K562 (cell line): Measurements from ENCODE around the gene PUM2. TPM values are rescaled to one million over a fixed set of nuclear protein-coding genes. Genes with fewer than 3 reads are reported as not detected.

Experiments used
- BRF1 ChIP-seq: IDR thresholded peaks from 3 replicates; pipeline ENCODE4 v1.6.1; 2011; ENCODE audit warnings: borderline replicate concordance, mild to moderate bottlenecking; ENCODE audit not compliant: insufficient read length; ENCODE audit errors: extremely low read depth
- CHD4 ChIP-seq: fragments of 200-600 bp; sonication (generic); IDR thresholded peaks from 3 replicates; pipeline ENCODE4 v1.6.1; 2012; ENCODE audit warnings: low read depth, mild to moderate bottlenecking, mixed read lengths, low read length, inconsistent platforms; ENCODE audit not compliant: insufficient read depth, insufficient replicate concordance, poor library complexity, severe bottlenecking
- FOXP4 ChIP-seq: sonication (generic); formaldehyde crosslinking; IDR thresholded peaks from 2 replicates; pipeline ENCODE4 v1.8.0; 2022; ENCODE audit warnings: mild to moderate bottlenecking, missing genetic modification reagents, borderline replicate concordance
- RBM14 ChIP-seq: fragments of 200-400 bp; formaldehyde crosslinking; IDR thresholded peaks from 2 replicates; pipeline ENCODE4 v1.6.1; 2018; ENCODE audit warnings: low read depth, mild to moderate bottlenecking, low read length, moderate library complexity, borderline replicate concordance; ENCODE audit not compliant: insufficient read depth
- TAF15 ChIP-seq: fragments of 200-400 bp; formaldehyde crosslinking; IDR thresholded peaks from 2 replicates; pipeline ENCODE4 v1.6.1; 2017; ENCODE audit warnings: mild to moderate bottlenecking, low read depth, low read length, moderate library complexity
- TCF7 ChIP-seq: sonication (generic); IDR thresholded peaks from 2 replicates; pipeline ENCODE4 v1.6.1; 2016; ENCODE audit warnings: antibody characterized with exemption, borderline replicate concordance
- TCF7L2 ChIP-seq: fragments of 150-350 bp; IDR thresholded peaks from 2 replicates; pipeline ENCODE4 v1.6.1; 2016; ENCODE audit warnings: low read depth, mild to moderate bottlenecking, low read length, moderate library complexity
- THAP12 ChIP-seq: fragments of 250-450 bp; sonication (Bioruptor Pico); IDR thresholded peaks from 2 replicates; pipeline ENCODE4 v1.9.0; 2021; ENCODE audit warnings: mild to moderate bottlenecking, inconsistent platforms
- ZNF780A ChIP-seq: fragments of 250-450 bp; sonication (Bioruptor Pico); IDR thresholded peaks from 2 replicates; pipeline ENCODE4 v1.5.0; 2021; ENCODE audit warnings: mild to moderate bottlenecking
- polyA plus RNA-seq, 8 experiments: library from polyadenylated mRNA; depleted of rRNA in 4 of 8; stranded (reverse) in 5 of 8; unstranded in 3 of 8; fragments of >200 nt; fragmentation: Nextera tagmentation in 2 of 8; fragmentation: Illumina TruSeq in 1 of 8; extraction: Ambion mirVana in 2 of 8; extraction: Trizol in 1 of 8; gene quantifications; 2 replicates each; pipeline versions ENCODE4 v1.2.1 to v1.2.3, GENCODE V29; 2011 to 2014; ENCODE audit warnings: inconsistent platforms in 1 of 8, missing spikeins in 1 of 8
- total RNA-seq, 7 experiments: library from RNA; depleted of rRNA in 6 of 7; stranded (reverse); fragments of >200 nt in 6 of 7; fragmentation: Illumina TruSeq in 2 of 7; extraction: Trizol in 2 of 7; gene quantifications; 2 replicates each; pipeline versions ENCODE4 v1.2.1 to v1.2.3, GENCODE V29; 2011 to 2021; ENCODE audit warnings: low replicate concordance in 1 of 7
- TF ChIP-seq, protein P1 (sequence below): fragments of 250-450 bp; sonication (Bioruptor Pico); IDR thresholded peaks from 2 replicates; pipeline ENCODE4 v1.4.0; 2020; ENCODE audit warnings: borderline replicate concordance
- TF ChIP-seq, protein P2 (sequence below), 2 experiments: fragments of 450-650 bp; formaldehyde crosslinking in 1 of 2; IDR thresholded peaks; 2 replicates each; pipeline versions ENCODE4 v1.4.0 to v1.6.1; 2014 to 2020; ENCODE audit warnings: mild to moderate bottlenecking in 2 of 2, borderline replicate concordance in 1 of 2, low read depth in 1 of 2

PUM2 gene
- total and polyA plus RNA-seq, 9 of the 15 experiments (the other 6 are each of a cell fraction or from before 2014, with no cell fraction given), result 13.4 to 61.9 (median 28.3) TPM

DNA sequence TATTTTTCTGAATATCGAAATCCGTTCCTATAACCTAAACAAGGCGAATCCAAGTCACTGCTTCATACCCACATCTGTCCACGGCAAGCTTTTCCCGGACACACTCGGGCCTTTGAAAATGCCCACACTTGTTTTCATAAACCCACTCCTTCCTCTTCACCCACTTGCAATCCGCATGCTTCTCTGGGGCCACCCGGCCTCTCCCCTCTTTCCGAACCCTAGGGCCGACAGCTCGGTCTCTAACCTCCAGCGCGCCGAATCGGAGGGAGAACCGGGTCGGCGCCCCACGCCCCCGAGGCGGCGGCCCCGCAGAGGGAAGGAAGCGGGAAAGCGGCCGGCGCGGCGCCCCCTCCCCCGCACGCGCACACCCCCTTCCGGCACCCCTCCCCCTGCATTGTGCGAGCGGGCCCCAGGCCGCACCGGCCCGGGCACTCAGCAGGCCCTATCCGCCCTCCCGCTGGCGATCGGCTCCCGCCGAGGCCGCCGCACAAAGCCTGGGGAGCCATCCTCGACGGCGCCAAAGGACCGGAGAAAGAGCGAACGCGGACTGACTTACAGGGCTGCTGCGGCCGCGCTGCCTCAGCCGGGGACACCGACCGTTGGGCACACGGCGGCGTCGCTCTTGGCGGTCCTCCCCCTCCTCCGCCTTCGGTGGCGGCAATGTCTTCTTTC lies 467 bp downstream of the PUM2 start (continued):
- TF ChIP-seq THAP12 (CRISPR knock-in tag) (no peak), TCF7L2 (no peak), FOXP4 (CRISPR knock-in tag) (peak; percentile 73), TCF7 (peak; percentile 61; the same call in 1 of the 2 replicates), BRF1 (no peak), RBM14 (no peak), CHD4 (no peak), TAF15 (no peak), ZNF780A (CRISPR knock-in tag) (no peak)
- TF ChIP-seq, protein P1, sequence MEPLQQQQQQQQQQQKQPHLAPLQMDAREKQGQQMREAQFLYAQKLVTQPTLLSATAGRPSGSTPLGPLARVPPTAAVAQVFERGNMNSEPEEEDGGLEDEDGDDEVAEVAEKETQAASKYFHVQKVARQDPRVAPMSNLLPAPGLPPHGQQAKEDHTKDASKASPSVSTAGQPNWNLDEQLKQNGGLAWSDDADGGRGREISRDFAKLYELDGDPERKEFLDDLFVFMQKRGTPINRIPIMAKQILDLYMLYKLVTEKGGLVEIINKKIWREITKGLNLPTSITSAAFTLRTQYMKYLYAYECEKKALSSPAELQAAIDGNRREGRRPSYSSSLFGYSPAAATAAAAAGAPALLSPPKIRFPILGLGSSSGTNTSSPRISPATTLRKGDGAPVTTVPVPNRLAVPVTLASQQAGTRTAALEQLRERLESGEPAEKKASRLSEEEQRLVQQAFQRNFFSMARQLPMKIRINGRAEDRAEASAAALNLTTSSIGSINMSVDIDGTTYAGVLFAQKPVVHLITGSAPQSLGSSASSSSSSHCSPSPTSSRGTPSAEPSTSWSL (CRISPR knock-in tag), result no peak
- TF ChIP-seq, protein P2, sequence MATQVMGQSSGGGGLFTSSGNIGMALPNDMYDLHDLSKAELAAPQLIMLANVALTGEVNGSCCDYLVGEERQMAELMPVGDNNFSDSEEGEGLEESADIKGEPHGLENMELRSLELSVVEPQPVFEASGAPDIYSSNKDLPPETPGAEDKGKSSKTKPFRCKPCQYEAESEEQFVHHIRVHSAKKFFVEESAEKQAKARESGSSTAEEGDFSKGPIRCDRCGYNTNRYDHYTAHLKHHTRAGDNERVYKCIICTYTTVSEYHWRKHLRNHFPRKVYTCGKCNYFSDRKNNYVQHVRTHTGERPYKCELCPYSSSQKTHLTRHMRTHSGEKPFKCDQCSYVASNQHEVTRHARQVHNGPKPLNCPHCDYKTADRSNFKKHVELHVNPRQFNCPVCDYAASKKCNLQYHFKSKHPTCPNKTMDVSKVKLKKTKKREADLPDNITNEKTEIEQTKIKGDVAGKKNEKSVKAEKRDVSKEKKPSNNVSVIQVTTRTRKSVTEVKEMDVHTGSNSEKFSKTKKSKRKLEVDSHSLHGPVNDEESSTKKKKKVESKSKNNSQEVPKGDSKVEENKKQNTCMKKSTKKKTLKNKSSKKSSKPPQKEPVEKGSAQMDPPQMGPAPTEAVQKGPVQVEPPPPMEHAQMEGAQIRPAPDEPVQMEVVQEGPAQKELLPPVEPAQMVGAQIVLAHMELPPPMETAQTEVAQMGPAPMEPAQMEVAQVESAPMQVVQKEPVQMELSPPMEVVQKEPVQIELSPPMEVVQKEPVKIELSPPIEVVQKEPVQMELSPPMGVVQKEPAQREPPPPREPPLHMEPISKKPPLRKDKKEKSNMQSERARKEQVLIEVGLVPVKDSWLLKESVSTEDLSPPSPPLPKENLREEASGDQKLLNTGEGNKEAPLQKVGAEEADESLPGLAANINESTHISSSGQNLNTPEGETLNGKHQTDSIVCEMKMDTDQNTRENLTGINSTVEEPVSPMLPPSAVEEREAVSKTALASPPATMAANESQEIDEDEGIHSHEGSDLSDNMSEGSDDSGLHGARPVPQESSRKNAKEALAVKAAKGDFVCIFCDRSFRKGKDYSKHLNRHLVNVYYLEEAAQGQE (IDR thresholded peaks at IDR 0.05; ENCODE audit: borderline replicate concordance), result no peak
- TF ChIP-seq, protein P2 (CRISPR knock-in tag; IDR thresholded peaks at IDR 0.05; ENCODE audit: low read depth), result no peak
